BLaER1 (cell line): ENCODE measurements around the gene PCSK6.
"Not testable (repeated sequence)": the region's sequence is repeated elsewhere in the genome, so short reads cannot be mapped to it uniquely, and the experiment has no call there.

Experiments
- H3K27ac ChIP-seq: shearing (Covaris generic); formaldehyde crosslinking; 2 replicates; pipeline ENCODE4 v1.8.1; 2022
- H3K27me3 ChIP-seq: shearing (Covaris generic); formaldehyde crosslinking; 2 replicates; pipeline ENCODE4 v1.8.1; 2022
- H3K36me3 ChIP-seq: shearing (Covaris generic); formaldehyde crosslinking; 2 replicates; pipeline ENCODE4 v1.8.1; 2022
- H3K4me1 ChIP-seq: shearing (Covaris generic); formaldehyde crosslinking; 2 replicates; pipeline ENCODE4 v1.8.1; 2022
- H3K4me2 ChIP-seq: shearing (Covaris generic); formaldehyde crosslinking; 2 replicates; pipeline ENCODE4 v1.8.1; 2022
- H3K4me3 ChIP-seq: shearing (Covaris generic); formaldehyde crosslinking; 2 replicates; pipeline ENCODE4 v1.8.1; 2022
- H3K9ac ChIP-seq: shearing (Covaris generic); formaldehyde crosslinking; 2 replicates; pipeline ENCODE4 v1.8.1; 2022
- H3K9me3 ChIP-seq: shearing (Covaris generic); formaldehyde crosslinking; 2 replicates; pipeline ENCODE4 v1.8.1; 2022
- H4K20me1 ChIP-seq: shearing (Covaris generic); formaldehyde crosslinking; 2 replicates; pipeline ENCODE4 v1.8.1; 2022
- Cebpa-rat ChIP-seq: shearing (Covaris generic); IDR thresholded peaks from 2 replicates; pipeline ENCODE4 v1.8.1; 2022

Gene PCSK6

GRCh38 chr15:101427606-101428487, 61.7 kb downstream of the PCSK6 start:
- Histone ChIP-seq H3K4me3 (no peak overlapping the region), H3K4me2 (no peak overlapping the region), H3K4me1 (peaks cover 16% of the 10 kb centered on the region), H4K20me1 (no peaks in the 10 kb centered on the region), H3K27me3 (no peaks in the 10 kb centered on the region), H3K9me3 (0 out of 2 replicates have a peak, but pooled peaks cover 7% of the 10 kb centered on the region), H3K9ac (no peak overlapping the region), H3K36me3 (peaks cover 12% of the 10 kb centered on the region; the same call in 1 of the 2 replicates), H3K27ac (no peak overlapping the region)
- TF ChIP-seq Cebpa-rat = no peak

- Histone ChIP-seq H3K4me2 (no peak overlapping the region), H3K4me3 (no peak overlapping the region), H3K27ac (no peak overlapping the region), H3K9me3 (peaks cover 17% of the 10 kb centered on the region), H3K9ac (no peak overlapping the region), H4K20me1 (no peaks in the 10 kb centered on the region), H3K27me3 (no peaks in the 10 kb centered on the region), H3K4me1 (peaks cover 16% of the 10 kb centered on the region), H3K36me3 (peaks cover 12% of the 10 kb centered on the region; the same call in 1 of the 2 replicates)
- no peak for TF ChIP-seq Cebpa-rat
Measured at GRCh38 chr15:101426761-101427333, 62.7 kb downstream of the PCSK6 start.

- Histone ChIP-seq H3K4me1 (peaks cover 16% of the 10 kb centered on the region), H3K27me3 (no peaks in the 10 kb centered on the region), H3K9ac (no peak overlapping the region), H4K20me1 (no peaks in the 10 kb centered on the region), H3K9me3 (peaks cover 17% of the 10 kb centered on the region), H3K4me2 (no peak overlapping the region), H3K36me3 (peaks cover 12% of the 10 kb centered on the region; the same call in 1 of the 2 replicates), H3K4me3 (no peak overlapping the region), H3K27ac (no peak overlapping the region)
- TF ChIP-seq Cebpa-rat = no peak
Measured at GRCh38 chr15:101425787-101426365, 63.6 kb downstream of the PCSK6 start.

GRCh38 chr15:101424984-101425383, 64.5 kb downstream of the PCSK6 start:
- Histone ChIP-seq H3K36me3 (peaks cover 12% of the 10 kb centered on the region; the same call in 1 of the 2 replicates), H3K27ac (no peak overlapping the region), H3K4me2 (no peak overlapping the region), H3K27me3 (no peaks in the 10 kb centered on the region), H3K4me3 (no peak overlapping the region), H3K4me1 (peaks cover 16% of the 10 kb centered on the region), H3K9ac (no peak overlapping the region), H4K20me1 (no peaks in the 10 kb centered on the region), H3K9me3 (peaks cover 17% of the 10 kb centered on the region)
- no peak for TF ChIP-seq Cebpa-rat

GRCh38 chr15:101420232-101420631, 69.3 kb downstream of the PCSK6 start:
- TF ChIP-seq Cebpa-rat = no peak
- H3K9ac ChIP-seq = no peak overlapping the region

GRCh38 chr15:101416475-101416874, 73.0 kb downstream of the PCSK6 start:
- not testable (repeated sequence) for H3K36me3 ChIP-seq, H3K27ac ChIP-seq, H3K27me3 ChIP-seq, H3K4me3 ChIP-seq, H3K9ac ChIP-seq, H4K20me1 ChIP-seq
- Histone ChIP-seq H3K4me1 (peaks cover 14% of the 10 kb centered on the region), H3K9me3 (peaks cover 24% of the 10 kb centered on the region), H3K4me2 (peak overlapping the region; percentile 22; the same call in 1 of the 2 replicates)

More at GRCh38 chr15:101420232-101420631, 69.3 kb downstream of the PCSK6 start:
- Histone ChIP-seq H4K20me1 (no peaks in the 10 kb centered on the region), H3K4me2 (no peak overlapping the region), H3K9me3 (peaks cover 37% of the 10 kb centered on the region), H3K27me3 (no peaks in the 10 kb centered on the region), H3K36me3 (no peaks in the 10 kb centered on the region), H3K27ac (no peak overlapping the region), H3K4me1 (peaks cover 14% of the 10 kb centered on the region), H3K4me3 (no peak overlapping the region)

- Histone ChIP-seq H3K4me3 (no peak overlapping the region), H3K27me3 (no peaks in the 10 kb centered on the region), H3K4me1 (peaks cover 22% of the 10 kb centered on the region), H3K36me3 (no peaks in the 10 kb centered on the region; the same call in 1 of the 2 replicates), H3K9ac (no peak overlapping the region), H3K4me2 (no peak overlapping the region), H3K27ac (no peak overlapping the region), H4K20me1 (no peaks in the 10 kb centered on the region), H3K9me3 (peaks cover 24% of the 10 kb centered on the region)
- TF ChIP-seq Cebpa-rat = no peak
Measured at GRCh38 chr15:101413239-101413638, 76.3 kb downstream of the PCSK6 start.

- Histone ChIP-seq H3K9me3 (peaks cover 17% of the 10 kb centered on the region), H3K4me2 (no peak overlapping the region), H3K27me3 (no peaks in the 10 kb centered on the region), H3K27ac (no peak overlapping the region), H4K20me1 (no peaks in the 10 kb centered on the region), H3K4me1 (peaks cover 37% of the 10 kb centered on the region), H3K36me3 (no peaks in the 10 kb centered on the region; the same call in 1 of the 2 replicates), H3K9ac (no peak overlapping the region), H3K4me3 (no peak overlapping the region)
- TF ChIP-seq Cebpa-rat = no peak
Measured at GRCh38 chr15:101411581-101411980, 77.9 kb downstream of the PCSK6 start.

- Histone ChIP-seq H3K4me2 (no peak overlapping the region), H3K27ac (no peak overlapping the region), H4K20me1 (no peaks in the 10 kb centered on the region), H3K9me3 (peaks cover 12% of the 10 kb centered on the region), H3K4me3 (no peak overlapping the region), H3K4me1 (peaks cover 37% of the 10 kb centered on the region), H3K9ac (no peak overlapping the region), H3K27me3 (no peaks in the 10 kb centered on the region), H3K36me3 (no peaks in the 10 kb centered on the region; the same call in 1 of the 2 replicates)
- TF ChIP-seq Cebpa-rat = no peak
Measured at GRCh38 chr15:101411085-101411484, 78.4 kb downstream of the PCSK6 start.

GRCh38 chr15:101410612-101411011, 78.9 kb downstream of the PCSK6 start:
- no peak overlapping the region for H3K4me3 ChIP-seq
- no peaks in the 10 kb centered on the region for H4K20me1 ChIP-seq
- H3K27me3 ChIP-seq = no peaks in the 10 kb centered on the region
- peaks cover 37% of the 10 kb centered on the region for H3K4me1 ChIP-seq
- H3K36me3 ChIP-seq = no peaks in the 10 kb centered on the region; the same call in 1 of the 2 replicates
- no peak for TF ChIP-seq Cebpa-rat
- H3K4me2 ChIP-seq = no peak overlapping the region
- H3K9me3 ChIP-seq = peaks cover 8% of the 10 kb centered on the region
- H3K27ac ChIP-seq = no peak overlapping the region
- H3K9ac ChIP-seq = no peak overlapping the region
